Measurements from ENCODE around the gene CBR4.

Gene CBR4

DNA sequence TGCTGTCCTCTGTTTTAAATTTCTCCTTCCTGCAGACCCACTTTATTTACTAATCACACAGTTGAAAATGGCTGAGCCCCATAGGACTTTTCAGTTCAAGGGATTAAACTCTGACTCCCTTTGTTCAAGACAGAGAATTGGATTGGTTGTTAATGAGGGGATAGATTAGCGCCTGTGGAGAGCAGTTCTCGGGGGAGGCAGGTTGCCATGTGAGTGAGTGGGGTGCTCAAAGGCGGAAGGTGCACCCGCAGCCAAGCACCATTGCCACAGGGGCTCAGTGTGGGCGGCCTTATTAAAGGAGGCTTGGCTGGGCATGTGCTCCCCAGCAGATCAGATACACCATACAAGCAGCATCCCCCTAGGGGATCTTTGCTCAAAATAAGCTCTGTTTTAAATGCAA is 7.9 kb upstream of the CBR4 start:
- H3K27me3 ChIP-seq (replicated peaks), result no peaks in the 10 kb centered on the region
- in situ Hi-C loops (cut with HindIII; ENCODE audit: low pct_ligation_motif_present, low sequenced_read_pairs), result no loop called here
- no peaks in the 10 kb centered on the region for H3K36me3 ChIP-seq (replicated peaks)
- DNase-seq, result no peak
- no peak overlapping the region for H3K27ac ChIP-seq
- H3K4me3 ChIP-seq (ENCODE audit: low read depth, low read length), result no peak overlapping the region
- TF ChIP-seq, protein P1, sequence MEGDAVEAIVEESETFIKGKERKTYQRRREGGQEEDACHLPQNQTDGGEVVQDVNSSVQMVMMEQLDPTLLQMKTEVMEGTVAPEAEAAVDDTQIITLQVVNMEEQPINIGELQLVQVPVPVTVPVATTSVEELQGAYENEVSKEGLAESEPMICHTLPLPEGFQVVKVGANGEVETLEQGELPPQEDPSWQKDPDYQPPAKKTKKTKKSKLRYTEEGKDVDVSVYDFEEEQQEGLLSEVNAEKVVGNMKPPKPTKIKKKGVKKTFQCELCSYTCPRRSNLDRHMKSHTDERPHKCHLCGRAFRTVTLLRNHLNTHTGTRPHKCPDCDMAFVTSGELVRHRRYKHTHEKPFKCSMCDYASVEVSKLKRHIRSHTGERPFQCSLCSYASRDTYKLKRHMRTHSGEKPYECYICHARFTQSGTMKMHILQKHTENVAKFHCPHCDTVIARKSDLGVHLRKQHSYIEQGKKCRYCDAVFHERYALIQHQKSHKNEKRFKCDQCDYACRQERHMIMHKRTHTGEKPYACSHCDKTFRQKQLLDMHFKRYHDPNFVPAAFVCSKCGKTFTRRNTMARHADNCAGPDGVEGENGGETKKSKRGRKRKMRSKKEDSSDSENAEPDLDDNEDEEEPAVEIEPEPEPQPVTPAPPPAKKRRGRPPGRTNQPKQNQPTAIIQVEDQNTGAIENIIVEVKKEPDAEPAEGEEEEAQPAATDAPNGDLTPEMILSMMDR (IDR thresholded peaks at IDR 0.05; ENCODE audit: low read depth, low read length, missing control alignments), result no peak

DNA sequence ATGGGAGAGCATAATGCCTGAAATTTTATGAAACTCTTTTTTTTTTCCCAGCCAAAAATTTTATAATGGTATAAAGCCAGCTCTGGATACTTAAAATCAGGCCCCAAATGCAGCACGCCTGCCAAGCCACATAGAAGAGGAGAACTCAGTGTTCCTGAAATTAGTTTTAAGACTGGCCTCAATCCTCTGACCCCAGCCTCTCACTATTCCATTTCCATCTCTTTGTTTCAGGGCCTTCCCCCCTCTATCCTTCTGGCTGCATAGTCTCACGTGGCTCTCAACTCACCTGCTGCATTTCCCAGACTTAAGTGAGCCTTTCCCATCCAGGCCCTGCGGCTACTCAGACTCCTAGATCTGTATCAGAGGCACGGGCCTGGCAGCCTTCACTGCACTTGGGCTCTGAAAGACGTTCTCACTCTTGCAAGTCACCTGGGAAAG is 5.2 kb upstream of the CBR4 start:
- TF ChIP-seq, protein P1 (IDR thresholded peaks at IDR 0.05; ENCODE audit: low read depth, low read length, missing control alignments), result no peak
- Histone ChIP-seq H3K27me3 (replicated peaks) (no peaks in the 10 kb centered on the region), H3K36me3 (replicated peaks) (no peaks in the 10 kb centered on the region), H3K27ac (no peak overlapping the region), H3K4me3 (ENCODE audit: low read depth, low read length) (no peak overlapping the region)
- in situ Hi-C loops (cut with HindIII; ENCODE audit: low pct_ligation_motif_present, low sequenced_read_pairs), result no loop called here
- DNase-seq, result no peak

DNA sequence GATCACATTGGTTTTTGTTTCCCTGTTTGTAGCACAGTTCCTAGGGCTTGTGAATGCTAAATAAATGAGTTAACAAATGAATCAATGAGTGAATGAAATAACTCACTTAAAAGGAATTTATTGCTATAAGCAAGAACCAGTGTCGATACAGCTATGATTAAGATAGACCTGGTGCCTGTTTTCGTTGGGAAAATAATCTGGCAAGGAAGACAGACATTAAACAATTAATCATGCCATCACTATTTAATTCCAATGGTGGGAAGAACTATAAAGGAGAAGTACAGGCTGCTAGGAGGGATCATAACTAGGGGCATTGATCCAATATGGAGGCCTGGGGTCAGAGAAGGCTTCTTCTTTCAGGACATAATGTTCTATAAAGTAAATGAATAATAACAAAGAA is 4.5 kb upstream of the CBR4 start:
- in situ Hi-C loops (cut with HindIII; ENCODE audit: low pct_ligation_motif_present, low sequenced_read_pairs), result no loop called here
- H3K27ac ChIP-seq, result no peak overlapping the region
- H3K27me3 ChIP-seq (replicated peaks), result no peaks in the 10 kb centered on the region
- no peak overlapping the region for H3K4me3 ChIP-seq (ENCODE audit: low read depth, low read length)
- no peak for DNase-seq
- H3K36me3 ChIP-seq (replicated peaks), result no peaks in the 10 kb centered on the region
- TF ChIP-seq, protein P1 (IDR thresholded peaks at IDR 0.05; ENCODE audit: low read depth, low read length, missing control alignments), result no peak

DNA sequence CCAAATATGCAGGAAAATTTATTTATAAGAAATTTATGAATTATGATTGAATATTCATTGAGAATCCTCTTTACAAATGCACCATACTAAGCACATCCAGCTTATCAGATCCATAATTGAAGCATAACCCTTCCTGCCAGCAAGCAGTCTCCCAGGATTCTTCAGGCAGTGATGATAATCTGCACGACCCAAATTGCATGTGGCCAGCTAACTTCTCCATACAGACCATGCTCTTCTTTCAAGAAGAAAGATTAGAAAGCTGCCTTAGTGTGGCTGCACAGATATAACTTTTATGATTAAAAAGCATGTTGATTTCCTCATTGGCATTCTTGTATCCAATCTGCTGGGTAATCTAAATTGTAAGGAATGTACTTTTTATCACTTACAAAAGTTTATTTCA is 3.3 kb upstream of the CBR4 start:
- TF ChIP-seq, protein P1 (IDR thresholded peaks at IDR 0.05; ENCODE audit: low read depth, low read length, missing control alignments), result no peak
- no peak overlapping the region for H3K4me3 ChIP-seq (ENCODE audit: low read depth, low read length)

DNA sequence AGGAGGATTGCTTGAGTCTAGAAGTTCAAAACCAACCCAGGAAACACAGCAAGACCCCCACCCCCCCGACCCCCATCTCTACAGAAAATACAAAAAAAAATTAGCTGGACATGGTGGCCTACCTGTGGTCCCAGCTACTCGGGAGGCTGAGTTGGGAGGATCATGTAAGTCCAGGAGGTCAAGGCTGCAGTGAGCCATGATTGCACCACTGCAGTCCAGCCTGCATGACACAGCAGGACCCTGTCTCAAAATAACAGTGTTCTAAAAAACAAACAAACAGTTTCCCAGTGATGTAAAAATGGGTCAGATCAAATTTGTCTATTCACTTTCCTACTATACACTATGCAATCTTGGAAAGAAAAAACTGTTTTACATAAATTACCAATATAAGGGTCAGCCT is 2.0 kb upstream of the CBR4 start:
- no peak for DNase-seq
- TF ChIP-seq, protein P1 (IDR thresholded peaks at IDR 0.05; ENCODE audit: low read depth, low read length, missing control alignments), result no peak
- in situ Hi-C loops (cut with HindIII; ENCODE audit: low pct_ligation_motif_present, low sequenced_read_pairs), result no loop called here
- Histone ChIP-seq H3K27ac (no peak overlapping the region), H3K4me3 (ENCODE audit: low read depth, low read length) (no peak overlapping the region), H3K27me3 (replicated peaks) (no peaks in the 10 kb centered on the region), H3K36me3 (replicated peaks) (no peaks in the 10 kb centered on the region)

More for the DNA sequence above, 3.3 kb upstream of the CBR4 start:
- no peaks in the 10 kb centered on the region for H3K27me3 ChIP-seq (replicated peaks)
- in situ Hi-C loops (cut with HindIII; ENCODE audit: low pct_ligation_motif_present, low sequenced_read_pairs), result no loop called here
- H3K27ac ChIP-seq, result no peak overlapping the region
- DNase-seq, result no peak
- no peaks in the 10 kb centered on the region for H3K36me3 ChIP-seq (replicated peaks)
